ENCODE measurements around the gene SLC16A9. TPM values are rescaled to one million over a fixed set of nuclear protein-coding genes. Genes with fewer than 3 reads are reported as not detected.

Gene SLC16A9
- total and polyA plus RNA-seq, 2 donors (not counting 3 experiments of a cell fraction or from before 2014, with no cell fraction given) = 0.35 TPM; not detected in 1

DNA sequence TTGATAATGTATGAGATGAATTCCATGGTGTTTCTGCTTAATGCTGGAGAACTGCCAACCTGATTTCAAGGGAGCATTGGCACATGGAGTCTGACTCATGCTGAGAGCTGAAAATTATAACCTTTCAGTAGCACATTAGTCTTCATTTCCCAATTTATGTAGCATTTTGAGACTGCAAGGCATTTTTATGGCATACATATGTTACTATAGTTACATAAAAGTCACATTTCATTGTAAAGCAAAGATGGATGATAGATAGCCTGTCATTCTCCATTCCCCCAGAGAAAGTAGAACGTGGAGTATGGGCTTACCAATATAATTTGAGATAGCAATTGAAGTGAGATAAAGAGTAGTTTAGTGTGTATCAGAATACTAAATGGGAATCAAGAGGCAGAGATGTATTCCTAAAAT lies 103.1 kb downstream of the SLC16A9 start:
- TF ChIP-seq, protein P1, sequence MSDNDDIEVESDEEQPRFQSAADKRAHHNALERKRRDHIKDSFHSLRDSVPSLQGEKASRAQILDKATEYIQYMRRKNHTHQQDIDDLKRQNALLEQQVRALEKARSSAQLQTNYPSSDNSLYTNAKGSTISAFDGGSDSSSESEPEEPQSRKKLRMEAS (IDR thresholded peaks at IDR 0.05; ENCODE audit: insufficient read depth, insufficient read length) = no peak
- TF ChIP-seq EZH2 (IDR thresholded peaks at IDR 0.05; ENCODE audit: borderline replicate concordance, low read depth, low read length, severe bottlenecking) (no peak), FOS (IDR thresholded peaks at IDR 0.05; ENCODE audit: borderline replicate concordance, insufficient read depth, low read length) (no peak), POLR2A (IDR thresholded peaks at IDR 0.05; ENCODE audit: low read depth, low read length) (no peak), MYC (IDR thresholded peaks at IDR 0.05; ENCODE audit: low read depth, low read length) (no peak), GATA2 (IDR thresholded peaks at IDR 0.05; ENCODE audit: insufficient read depth, insufficient read length, low read depth, low read length) (no peak), JUN (IDR thresholded peaks at IDR 0.05; ENCODE audit: borderline replicate concordance, insufficient read depth, insufficient read length, low read depth) (no peak), POLR2AphosphoS5 (IDR thresholded peaks at IDR 0.05; ENCODE audit: insufficient read depth, low read depth, low read length) (no peak)
- TF ChIP-seq, protein P2, sequence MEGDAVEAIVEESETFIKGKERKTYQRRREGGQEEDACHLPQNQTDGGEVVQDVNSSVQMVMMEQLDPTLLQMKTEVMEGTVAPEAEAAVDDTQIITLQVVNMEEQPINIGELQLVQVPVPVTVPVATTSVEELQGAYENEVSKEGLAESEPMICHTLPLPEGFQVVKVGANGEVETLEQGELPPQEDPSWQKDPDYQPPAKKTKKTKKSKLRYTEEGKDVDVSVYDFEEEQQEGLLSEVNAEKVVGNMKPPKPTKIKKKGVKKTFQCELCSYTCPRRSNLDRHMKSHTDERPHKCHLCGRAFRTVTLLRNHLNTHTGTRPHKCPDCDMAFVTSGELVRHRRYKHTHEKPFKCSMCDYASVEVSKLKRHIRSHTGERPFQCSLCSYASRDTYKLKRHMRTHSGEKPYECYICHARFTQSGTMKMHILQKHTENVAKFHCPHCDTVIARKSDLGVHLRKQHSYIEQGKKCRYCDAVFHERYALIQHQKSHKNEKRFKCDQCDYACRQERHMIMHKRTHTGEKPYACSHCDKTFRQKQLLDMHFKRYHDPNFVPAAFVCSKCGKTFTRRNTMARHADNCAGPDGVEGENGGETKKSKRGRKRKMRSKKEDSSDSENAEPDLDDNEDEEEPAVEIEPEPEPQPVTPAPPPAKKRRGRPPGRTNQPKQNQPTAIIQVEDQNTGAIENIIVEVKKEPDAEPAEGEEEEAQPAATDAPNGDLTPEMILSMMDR (IDR thresholded peaks at IDR 0.05; ENCODE audit: extremely low read depth in 1 of 2, insufficient read depth in 1 of 2, low read depth in 1 of 2, low read length in 2 of 2) = no peak
- no peaks in the 10 kb centered on the region for H3K9me1 ChIP-seq (replicated peaks; ENCODE audit: control insufficient read depth, extremely low read depth, insufficient read depth, low read length)
- no peaks in the 10 kb centered on the region for H3K4me1 ChIP-seq (ENCODE audit: control insufficient read depth, extremely low read depth, insufficient read depth, low read length)
- ChIA-PET POLR2A (no interaction called here), CTCF (no interaction called here)
- dilution Hi-C loops (cut with MboI; ENCODE audit: extremely low pct_ligation_motif_present, low sequenced_read_pairs) (no loop called here), intact Hi-C loops (cut with micrococcal nuclease) (no loop called here)
- H3K27me3 ChIP-seq (ENCODE audit: control insufficient read depth in 2 of 2, insufficient read depth in 2 of 2, low read length in 2 of 2) = no peaks in the 10 kb centered on the region
- H3K36me3 ChIP-seq (ENCODE audit: control insufficient read depth in 2 of 2, extremely low read depth in 1 of 2, insufficient read depth in 2 of 2, low read length in 2 of 2) = no peaks in the 10 kb centered on the region
- H4K20me1 ChIP-seq (replicated peaks; ENCODE audit: control insufficient read depth, extremely low read depth, insufficient read depth, low read length) = no peaks in the 10 kb centered on the region
- no peak for DNase-seq (ENCODE audit: low read depth, low spot score)
- no peak overlapping the region for H3K4me3 ChIP-seq (replicated peaks in 1 of 3; ENCODE audit: insufficient read depth in 1 of 3, low read depth in 1 of 3, low read length in 3 of 3)
- H2AFZ ChIP-seq (ENCODE audit: low read depth, low read length) = no peak overlapping the region
- H3K79me2 ChIP-seq (ENCODE audit: control insufficient read depth, insufficient read depth, low read length) = no peaks in the 10 kb centered on the region
- FAIRE-seq = no peak
- H3K9ac ChIP-seq (replicated peaks; ENCODE audit: extremely low read depth, insufficient read depth, low read length) = no peak overlapping the region
- no peaks in the 10 kb centered on the region for H3K9me3 ChIP-seq (replicated peaks; ENCODE audit: control insufficient read depth, insufficient read depth, low read length)
- no peak overlapping the region for H3K27ac ChIP-seq (ENCODE audit: insufficient read depth, low read depth, low read length)
- BruUV-seq (replicated peaks) = no TSS peak
- H3K4me2 ChIP-seq (ENCODE audit: insufficient read depth, low read length) = no peak overlapping the region

Measured in endothelial cell of umbilical vein (primary cell).